GM19043 (cell line): ENCODE data around the gene B2M.
"Not testable (repeated sequence)": the region's sequence is repeated elsewhere in the genome, so short reads cannot be mapped to it uniquely, and the experiment has no call there.

ENCODE experiments used
- ATAC-seq: cut with Tn5 transposase; IDR thresholded peaks from one replicate; pipeline ENCODE4 v1.9.1; 2021; ENCODE audit warnings: low read depth; ENCODE audit not compliant: unreplicated experiment

Gene B2M

GRCh38 chr15:44711096-44711742, at the start of gene B2M, which contains the start of gene PATL2:
B2M (plus strand) TSS chr15:44711517; CDS start chr15:44711547, 30 bp downstream.
PATL2 (minus strand) TSS chr15:44711323; CDS start chr15:44676490, 34,833 bp downstream.
- peak; percentile 76 for ATAC-seq

DNA sequence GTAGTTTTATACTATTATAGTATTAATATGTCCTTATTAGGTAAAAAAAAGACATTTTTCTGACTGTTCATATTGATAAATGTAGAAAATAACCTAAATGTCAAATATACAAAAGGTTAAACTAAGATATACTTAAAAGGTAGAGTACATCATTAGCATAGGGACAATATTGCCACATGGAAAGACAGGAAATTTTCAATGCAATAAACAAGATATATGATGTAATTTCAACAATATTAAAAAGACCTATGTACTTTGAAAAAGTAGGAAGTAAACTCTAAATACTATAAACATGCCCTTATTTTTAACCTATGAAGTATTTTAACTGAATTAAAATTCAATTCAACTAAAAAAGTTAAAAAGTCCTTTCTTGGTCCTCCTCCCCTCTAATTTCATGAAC, 49.7 kb upstream of the B2M start:
- ATAC-seq = no peak

DNA sequence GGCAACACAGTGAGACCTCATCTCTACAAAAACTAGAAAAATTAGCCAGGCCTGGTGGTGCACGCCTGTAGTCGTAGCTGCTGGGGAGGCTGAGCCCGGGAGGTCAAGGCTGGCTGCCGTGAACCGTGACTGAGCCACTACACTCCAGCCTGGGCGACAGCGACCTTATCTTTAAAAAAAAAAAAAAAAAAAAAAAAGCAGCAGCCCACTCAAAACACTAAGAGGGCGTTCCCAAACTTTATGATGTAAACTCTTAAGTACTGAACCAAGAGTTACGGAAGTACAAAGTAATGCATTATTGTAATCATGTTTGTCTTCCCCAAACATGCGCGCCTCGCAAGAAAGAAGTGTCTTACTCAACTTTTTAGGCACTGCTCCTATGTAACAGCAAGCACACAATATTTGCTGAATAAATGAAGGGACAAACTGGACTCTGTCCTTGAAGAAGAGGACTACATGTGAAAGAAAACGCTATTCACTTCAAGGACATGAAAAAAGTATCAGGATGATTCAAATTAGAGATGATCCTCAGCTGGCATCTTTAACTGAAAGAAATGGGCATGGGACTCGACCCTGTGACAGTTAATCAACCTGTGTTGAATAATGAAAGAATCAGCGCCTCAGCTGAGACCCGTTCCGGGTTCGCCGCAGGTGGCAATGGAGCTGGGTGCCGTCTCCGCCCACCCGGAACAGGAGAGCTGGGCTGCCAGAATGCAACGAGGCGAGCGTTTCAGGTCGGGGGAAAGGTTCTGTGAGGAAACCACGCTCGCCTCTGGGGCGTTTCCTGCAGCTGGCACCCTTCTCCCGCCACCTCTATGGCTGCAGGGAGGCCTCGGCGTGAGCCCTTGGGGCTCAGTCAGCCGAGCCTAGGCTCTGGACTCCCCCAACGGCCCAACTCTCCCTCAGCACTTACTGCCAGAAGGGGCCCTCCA, 48.6 kb upstream of the B2M start:
- ATAC-seq = peak; percentile 30

DNA sequence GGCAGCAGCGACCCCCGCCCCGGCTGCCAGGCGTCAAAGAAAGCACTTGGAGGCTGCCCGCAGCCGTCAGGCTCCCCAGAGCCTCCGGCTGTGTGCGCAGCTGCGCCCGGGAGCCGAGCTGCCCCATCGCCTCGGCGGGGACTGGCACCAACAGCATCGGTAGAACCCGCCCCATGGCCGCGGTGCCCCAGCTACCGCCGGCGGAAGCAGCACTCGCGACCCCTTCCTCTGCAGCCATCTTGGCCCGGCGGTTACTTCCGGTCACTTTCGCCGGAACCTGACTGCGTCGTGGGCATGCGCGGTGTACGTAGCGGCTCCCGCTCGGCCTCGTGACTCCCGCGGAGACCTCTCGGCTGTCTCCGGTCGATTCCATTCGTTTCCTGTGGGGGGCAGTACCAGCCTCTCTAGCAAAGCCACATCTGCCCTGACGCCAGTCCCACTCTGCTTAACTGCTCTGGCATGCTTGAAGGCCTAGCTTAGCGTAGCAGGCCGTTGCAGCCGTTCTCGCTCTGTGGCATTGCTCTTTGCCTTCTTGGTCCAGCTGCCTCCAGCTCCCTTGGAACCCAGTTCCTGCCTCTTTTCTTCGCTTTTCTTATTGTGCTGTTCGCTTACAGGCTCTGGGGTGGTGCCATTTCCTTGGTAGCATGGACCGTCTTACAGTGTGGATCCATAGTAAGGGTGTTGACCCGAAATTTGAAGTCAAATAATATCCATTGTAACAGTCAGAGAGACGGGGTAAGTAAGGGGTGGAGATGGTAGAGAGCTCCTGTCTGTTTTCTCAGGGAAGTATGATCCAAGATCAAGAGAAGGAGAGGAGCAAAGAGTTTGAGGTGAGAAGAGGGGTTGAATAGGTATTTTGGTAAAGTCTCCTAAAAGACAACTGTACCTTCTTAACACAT, 47.7 kb upstream of the B2M start, which contains the start of gene SPG11:
TSS of gene SPG11 (minus strand) at position 253 of the 899 bp plus-strand sequence. CDS start at position 238, 15 bp downstream.
- ATAC-seq = peak; percentile 70

DNA sequence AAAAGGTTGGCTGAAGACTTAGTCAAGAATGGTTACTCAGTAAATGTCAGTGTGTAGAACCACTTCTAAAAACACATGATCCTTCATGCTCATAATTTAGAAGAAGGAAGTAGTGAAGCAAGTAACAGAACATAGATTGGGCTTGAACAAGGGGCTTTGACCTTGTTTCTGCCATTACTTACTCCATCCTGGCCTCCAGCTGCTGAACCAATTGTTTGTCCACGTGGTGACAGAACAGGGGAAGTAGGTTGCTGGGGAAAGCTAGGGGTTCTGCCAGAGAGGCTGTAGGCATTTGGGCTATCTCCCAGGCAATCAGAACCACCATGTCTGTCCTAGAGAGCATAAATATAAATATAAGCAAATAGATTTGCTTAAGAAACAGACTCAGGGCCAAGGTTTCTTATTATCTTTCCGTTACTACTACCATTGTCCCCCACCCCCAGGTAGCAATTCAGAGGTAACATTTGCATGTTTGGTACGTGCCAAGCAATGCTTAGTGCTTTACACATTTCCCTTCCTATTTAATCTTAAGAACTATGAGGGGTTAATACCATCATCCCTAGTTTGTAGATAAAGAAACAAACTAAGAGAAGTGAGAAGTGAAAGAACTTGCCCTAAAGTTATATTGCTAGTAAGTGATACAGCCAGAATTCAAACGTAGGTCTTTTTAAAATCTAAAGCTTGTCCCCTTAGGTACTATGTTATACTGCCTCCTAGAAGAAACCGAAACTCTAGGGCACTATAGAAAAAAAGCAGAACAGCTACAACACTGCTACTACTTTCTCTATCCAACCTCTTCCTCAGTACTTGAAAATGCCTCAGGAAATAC, 44.9 kb upstream of the B2M start:
- ATAC-seq = no peak

- ATAC-seq = no peak
These were observed 44.3 kb upstream of the B2M start for GRCh38 chr15:44667039-44667360.

GRCh38 chr15:44668921-44669320, 42.4 kb upstream of the B2M start:
- no peak for ATAC-seq

GRCh38 chr15:44670087-44670950, 41.0 kb upstream of the B2M start:
- ATAC-seq = no peak

DNA sequence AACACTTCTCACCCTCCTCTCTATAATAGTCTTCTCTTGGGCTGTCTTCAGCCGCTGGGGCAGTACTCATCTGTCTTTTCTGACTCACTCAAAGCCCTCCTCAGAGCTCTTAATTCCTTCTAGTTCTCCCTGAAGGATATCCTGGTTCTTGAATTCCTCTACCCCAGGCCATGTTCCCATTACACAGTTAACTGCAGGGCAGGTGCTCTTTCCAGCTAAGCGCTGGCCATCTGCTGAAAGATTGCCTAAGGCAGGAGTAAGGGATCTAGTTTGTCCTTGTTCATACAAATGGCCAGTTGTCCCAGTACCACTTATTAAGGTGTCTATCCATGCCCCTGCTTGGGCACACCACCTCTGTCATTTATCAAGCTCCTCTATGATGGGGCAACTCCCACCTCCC, 37.7 kb upstream of the B2M start:
- ATAC-seq = no peak

DNA sequence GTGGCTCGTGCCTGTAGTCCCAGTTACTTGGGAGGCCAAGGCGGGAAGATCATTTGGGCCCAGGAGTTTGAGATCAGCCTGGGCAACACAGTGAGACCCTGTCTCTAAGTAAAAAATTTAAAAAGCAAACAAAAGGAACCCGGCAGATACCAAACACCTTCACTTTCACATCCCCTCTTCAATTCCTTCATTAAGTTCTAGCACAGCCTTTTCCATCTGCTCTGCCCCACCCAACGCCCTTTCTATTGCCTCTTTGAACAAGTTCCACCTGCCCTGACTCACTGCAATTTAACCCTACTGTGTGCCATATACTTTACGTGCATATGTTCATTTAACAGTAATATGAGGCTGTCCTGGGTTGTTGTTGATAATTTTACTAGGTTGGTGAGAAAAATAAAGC, 35.4 kb upstream of the B2M start:
- ATAC-seq = no peak

- no peak for ATAC-seq
These were observed 34.6 kb upstream of the B2M start for GRCh38 chr15:44676676-44677075.

GRCh38 chr15:44682211-44682610, 29.1 kb upstream of the B2M start:
- no peak for ATAC-seq

DNA sequence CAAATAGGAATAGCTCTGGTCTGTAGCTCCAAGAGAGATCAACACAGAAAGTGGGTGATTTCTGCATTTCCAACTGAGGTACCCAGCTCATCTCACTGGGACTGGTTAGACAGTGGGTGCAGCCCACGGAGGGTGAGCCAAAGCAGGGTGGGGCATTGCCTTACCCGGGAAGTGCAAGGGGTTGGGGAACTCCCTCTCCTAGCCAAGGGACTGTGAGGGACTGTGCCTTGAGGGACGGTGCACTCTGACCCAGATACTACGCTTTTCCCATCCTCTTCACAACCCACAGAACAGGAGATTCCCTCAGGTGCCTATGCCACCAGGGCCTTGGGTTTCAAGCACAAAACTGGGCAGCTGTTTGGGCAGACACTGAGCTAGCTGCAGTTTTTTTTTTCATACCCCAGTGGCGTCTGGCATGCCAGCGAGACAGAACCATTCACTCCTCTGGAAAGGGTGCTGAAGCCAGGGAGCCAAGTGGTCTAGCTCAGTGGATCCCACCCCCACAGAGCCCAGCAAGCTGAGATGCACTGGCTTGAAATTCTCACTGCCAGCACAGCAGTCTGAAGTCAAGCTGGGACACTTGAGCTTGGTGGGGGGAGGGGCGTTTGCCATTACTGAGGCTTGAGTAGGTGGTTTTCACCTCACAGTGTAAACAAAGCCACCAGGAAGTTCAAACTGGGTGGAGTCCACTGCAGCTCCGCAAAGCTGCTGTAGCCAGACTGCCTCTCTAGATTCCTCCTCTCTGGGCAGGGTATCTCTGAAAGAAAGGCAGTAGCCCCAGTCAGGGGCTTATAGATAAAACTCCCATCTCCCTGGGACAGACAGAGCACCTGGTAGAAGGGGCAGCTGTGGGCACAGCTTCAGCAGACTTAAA, 28.3 kb upstream of the B2M start:
- not testable (repeated sequence) for ATAC-seq

- ATAC-seq = not testable (repeated sequence)
These were observed 22.0 kb upstream of the B2M start for GRCh38 chr15:44689318-44689717.

DNA sequence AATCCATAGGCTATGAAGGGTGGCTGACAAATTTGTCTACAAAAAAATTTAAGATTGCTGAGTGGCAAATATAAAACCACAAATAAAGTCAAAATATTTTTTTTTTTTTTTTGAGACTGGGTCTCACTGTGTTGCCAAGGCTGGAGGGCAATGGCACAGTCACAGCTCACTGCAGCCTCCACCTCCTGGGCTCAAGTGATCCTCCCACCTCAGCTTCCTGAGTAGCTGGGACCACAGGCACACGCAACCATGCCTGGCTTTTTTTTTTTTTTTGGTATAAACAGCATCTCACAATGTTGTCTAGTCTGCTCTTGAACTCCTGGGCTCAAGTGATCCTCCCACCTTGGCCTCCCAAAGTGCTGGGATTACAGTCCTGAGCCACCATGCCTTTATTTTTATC, 21.1 kb upstream of the B2M start:
- not testable (repeated sequence) for ATAC-seq

DNA sequence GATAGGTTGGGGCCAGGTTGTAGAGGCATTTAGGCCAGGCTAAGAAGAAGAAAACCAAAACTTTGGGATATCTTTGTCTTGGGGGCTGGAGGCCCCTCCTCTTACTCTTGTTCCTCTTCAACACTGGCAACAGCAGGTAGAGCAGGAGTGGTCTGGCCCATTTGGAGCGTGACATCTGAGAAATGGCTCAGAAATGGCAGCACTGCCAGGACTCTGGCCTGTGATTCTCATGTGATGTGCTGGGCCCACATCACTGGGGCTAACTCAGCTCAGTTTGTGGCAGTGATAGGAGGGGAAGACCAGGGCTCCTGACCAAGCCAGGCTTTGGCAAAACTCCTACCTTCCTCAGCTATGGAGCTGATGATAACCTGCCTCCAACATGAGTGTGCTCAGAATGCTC, 18.7 kb upstream of the B2M start:
- no peak for ATAC-seq

DNA sequence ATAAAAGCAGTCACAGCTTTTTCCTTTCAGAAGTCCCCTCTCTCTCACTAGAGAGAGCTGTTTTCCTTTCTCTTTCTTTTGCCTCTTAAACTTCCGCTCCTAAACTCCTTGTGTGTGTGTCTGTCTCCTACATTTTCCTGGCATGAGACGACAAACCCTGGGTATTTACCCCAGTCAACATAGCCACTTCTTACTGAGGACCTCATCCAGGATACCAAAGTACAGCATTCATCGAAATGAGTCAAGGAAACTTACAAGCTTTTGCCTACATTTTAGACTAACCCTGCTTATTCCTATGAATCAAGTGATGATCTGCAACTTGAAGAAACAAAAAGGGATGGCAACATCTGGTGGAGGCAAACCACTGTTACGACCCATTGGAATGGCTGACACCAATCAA, 16.9 kb upstream of the B2M start:
- no peak for ATAC-seq

GRCh38 chr15:44695294-44695693, 16.0 kb upstream of the B2M start:
- no peak for ATAC-seq
